Measurements from ENCODE around the gene FOXN4.

FOXN4 gene, protein sequence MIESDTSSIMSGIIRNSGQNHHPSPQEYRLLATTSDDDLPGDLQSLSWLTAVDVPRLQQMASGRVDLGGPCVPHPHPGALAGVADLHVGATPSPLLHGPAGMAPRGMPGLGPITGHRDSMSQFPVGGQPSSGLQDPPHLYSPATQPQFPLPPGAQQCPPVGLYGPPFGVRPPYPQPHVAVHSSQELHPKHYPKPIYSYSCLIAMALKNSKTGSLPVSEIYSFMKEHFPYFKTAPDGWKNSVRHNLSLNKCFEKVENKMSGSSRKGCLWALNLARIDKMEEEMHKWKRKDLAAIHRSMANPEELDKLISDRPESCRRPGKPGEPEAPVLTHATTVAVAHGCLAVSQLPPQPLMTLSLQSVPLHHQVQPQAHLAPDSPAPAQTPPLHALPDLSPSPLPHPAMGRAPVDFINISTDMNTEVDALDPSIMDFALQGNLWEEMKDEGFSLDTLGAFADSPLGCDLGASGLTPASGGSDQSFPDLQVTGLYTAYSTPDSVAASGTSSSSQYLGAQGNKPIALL

DNA sequence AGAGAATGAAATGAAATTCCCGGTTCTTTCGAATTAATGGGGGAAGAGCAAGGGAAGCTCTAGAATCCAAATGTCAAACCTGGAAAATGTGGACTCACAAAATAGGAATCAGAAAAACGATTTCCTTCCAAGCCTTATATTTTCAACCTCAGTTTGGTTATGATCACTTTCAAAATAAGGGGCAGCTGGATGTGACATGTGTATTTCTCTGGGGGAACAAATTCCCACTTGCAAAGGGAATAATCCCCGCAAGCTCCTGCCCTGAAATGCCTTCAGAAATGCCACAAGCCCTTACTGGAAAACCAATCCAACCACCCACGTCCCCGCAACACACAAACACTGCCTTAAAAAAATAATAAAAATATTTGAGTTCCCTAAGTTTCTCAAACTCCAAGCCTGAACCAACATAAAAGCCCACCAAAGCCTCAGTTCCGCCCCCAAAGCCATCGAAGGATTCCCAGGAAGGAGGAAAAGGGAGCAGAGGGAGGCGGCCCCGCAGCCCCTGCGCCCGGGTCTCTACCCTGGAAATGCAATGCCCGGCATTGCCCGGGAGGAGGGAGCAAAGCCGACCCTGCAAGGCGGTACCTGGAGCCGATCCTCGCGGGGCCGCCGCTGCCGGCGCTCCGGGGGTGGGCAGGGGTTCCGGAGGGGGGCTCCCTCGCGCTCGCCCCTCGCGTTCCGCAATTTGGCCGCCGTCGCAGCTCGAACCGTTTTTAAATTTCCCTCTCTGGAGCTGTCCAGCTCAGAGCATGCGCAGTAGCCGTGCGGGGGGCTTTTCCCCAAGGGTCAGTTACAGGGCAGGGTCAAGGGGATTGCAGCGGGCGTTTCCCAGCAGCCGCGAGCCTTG lies at the start of gene FOXN4:
TSS of gene FOXN4 (minus strand) at position 751 of the 847 bp plus-strand sequence. CDS start 963 bp downstream, outside the sequence.
- Mint-ChIP-seq H3K27ac (no peak within 1 kb of the TSS), H3K4me3 (peak within 1 kb of the TSS; percentile 84), H3K27me3 (ENCODE audit: low read depth) (peaks cover 69% of the 10 kb centered on the region), H3K9me3 (no peaks in the 10 kb centered on the region), H3K4me1 (ENCODE audit: low read depth) (peaks cover 5% of the 10 kb centered on the region), H3K36me3 (ENCODE audit: low read depth) (no peaks in the 10 kb centered on the region)
- DNase-seq (ENCODE audit: low spot score), result no peak

DNA sequence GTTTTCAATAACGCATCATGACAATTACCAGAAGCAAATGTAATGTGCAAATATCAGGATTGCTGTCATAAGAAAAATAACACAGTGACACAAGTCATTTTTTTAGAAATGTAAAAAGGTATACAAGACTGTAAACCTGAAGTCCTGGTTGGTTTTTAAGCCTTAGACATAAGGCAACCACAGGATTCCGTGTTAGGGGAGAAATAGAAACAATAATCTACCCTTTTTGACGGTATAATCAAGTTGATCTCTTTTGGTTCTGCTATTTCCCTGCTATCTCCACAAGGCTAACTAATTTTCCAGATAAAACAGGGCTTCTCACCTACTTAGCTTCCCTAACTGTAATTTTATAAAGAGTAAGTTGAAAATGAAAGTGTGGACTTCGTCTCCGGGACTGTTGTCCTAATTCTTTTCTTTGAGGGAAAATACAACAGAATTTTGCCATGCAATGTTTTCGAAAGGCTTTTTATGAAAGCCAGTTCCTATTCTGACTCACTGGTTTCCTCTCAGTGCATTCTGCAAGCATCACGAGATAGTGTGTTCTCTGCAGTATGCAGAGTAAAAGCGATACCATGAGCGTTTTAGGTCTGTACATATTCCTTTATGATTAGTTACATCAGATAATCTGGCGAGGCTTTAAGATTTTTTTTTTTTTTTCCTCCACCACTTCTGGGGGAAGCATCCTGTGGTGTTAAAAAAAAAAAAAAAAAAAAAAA lies 49.2 kb upstream of the FOXN4 start:
- peak overlapping the region; percentile 72 for H3K4me3 Mint-ChIP-seq
- H3K36me3 Mint-ChIP-seq (ENCODE audit: low read depth), result no peaks in the 10 kb centered on the region
- H3K27me3 Mint-ChIP-seq (ENCODE audit: low read depth), result peaks cover 28% of the 10 kb centered on the region
- H3K27ac Mint-ChIP-seq, result peak overlapping the region; percentile 82
- H3K4me1 Mint-ChIP-seq (ENCODE audit: low read depth), result peaks cover 23% of the 10 kb centered on the region
- H3K9me3 Mint-ChIP-seq, result no peaks in the 10 kb centered on the region
- DNase-seq (ENCODE audit: low spot score), result peak; percentile 49

GRCh38 chr12:109357032-109357431 lies 47.9 kb upstream of the FOXN4 start:
- no peak for DNase-seq (ENCODE audit: low spot score)
- Mint-ChIP-seq H3K9me3 (no peaks in the 10 kb centered on the region), H3K36me3 (ENCODE audit: low read depth) (no peaks in the 10 kb centered on the region), H3K27me3 (ENCODE audit: low read depth) (peaks cover 28% of the 10 kb centered on the region), H3K4me3 (no peak overlapping the region), H3K4me1 (ENCODE audit: low read depth) (peaks cover 23% of the 10 kb centered on the region), H3K27ac (no peak overlapping the region)

GRCh38 chr12:109356577-109356976 lies 47.5 kb upstream of the FOXN4 start:
- H3K4me3 Mint-ChIP-seq, result no peak overlapping the region

GRCh38 chr12:109352184-109352583 lies 43.1 kb upstream of the FOXN4 start:
- H3K36me3 Mint-ChIP-seq (ENCODE audit: low read depth), result no peaks in the 10 kb centered on the region
- no peak overlapping the region for H3K4me3 Mint-ChIP-seq
- H3K9me3 Mint-ChIP-seq, result no peaks in the 10 kb centered on the region
- peaks cover 23% of the 10 kb centered on the region for H3K27me3 Mint-ChIP-seq (ENCODE audit: low read depth)
- no peak for DNase-seq (ENCODE audit: low spot score)
- no peak overlapping the region for H3K27ac Mint-ChIP-seq
- peaks cover 5% of the 10 kb centered on the region for H3K4me1 Mint-ChIP-seq (ENCODE audit: low read depth)

More at GRCh38 chr12:109356577-109356976, 47.5 kb upstream of the FOXN4 start:
- Mint-ChIP-seq H3K9me3 (no peaks in the 10 kb centered on the region), H3K27me3 (ENCODE audit: low read depth) (peaks cover 28% of the 10 kb centered on the region), H3K27ac (no peak overlapping the region), H3K36me3 (ENCODE audit: low read depth) (no peaks in the 10 kb centered on the region), H3K4me1 (ENCODE audit: low read depth) (peaks cover 23% of the 10 kb centered on the region)
- DNase-seq (ENCODE audit: low spot score), result no peak

DNA sequence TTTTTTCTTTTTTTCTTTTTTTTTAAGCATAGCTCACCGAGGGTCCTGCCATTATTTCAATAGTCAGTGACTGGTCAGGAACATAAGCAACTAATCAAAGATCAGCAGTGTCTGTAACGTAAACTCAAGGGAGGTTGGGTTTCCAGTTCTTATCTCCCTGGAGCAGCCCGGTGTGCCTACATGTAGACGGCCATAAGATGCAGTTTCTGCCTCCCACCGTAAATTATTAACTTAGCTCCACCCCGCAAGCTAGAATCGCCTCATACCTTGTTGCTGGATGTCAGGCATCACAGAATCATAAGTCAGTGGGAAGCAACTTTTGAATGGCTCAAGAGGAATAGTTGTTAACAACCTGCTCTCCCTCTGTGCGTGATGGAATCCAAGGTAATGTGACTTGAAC lies 38.5 kb upstream of the FOXN4 start, which contains the start of gene MYO1H:
TSS of gene MYO1H (plus strand) at position 312 of the 400 bp plus-strand sequence. CDS start at position 373, 61 bp downstream.
- no peaks in the 10 kb centered on the region for H3K36me3 Mint-ChIP-seq (ENCODE audit: low read depth)
- H3K27ac Mint-ChIP-seq, result no peak within 1 kb of the TSS
- peaks cover 22% of the 10 kb centered on the region for H3K27me3 Mint-ChIP-seq (ENCODE audit: low read depth)
- H3K4me1 Mint-ChIP-seq (ENCODE audit: low read depth), result no peaks in the 10 kb centered on the region
- H3K4me3 Mint-ChIP-seq, result no peak within 1 kb of the TSS
- H3K9me3 Mint-ChIP-seq, result no peaks in the 10 kb centered on the region
- DNase-seq (ENCODE audit: low spot score), result no peak

DNA sequence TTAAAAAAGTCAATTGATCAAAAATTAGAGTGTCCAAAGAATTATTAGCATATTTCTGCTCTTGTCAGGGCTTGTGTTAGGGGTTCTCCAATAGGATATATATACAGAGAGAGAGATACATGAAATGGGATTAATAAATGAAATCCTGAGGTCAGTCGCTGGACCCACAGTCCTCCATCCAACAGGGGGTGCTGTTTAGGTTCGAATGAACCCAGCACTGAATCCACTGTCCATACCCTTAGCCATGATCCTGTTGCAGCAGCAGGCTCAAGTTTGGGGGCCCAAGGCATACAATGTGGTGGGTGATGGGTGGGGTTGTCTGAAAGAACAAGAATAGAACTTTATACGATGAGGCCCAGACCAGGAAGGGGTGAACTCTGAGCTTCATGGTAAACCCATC lies 37.8 kb upstream of the FOXN4 start:
- H3K27me3 Mint-ChIP-seq (ENCODE audit: low read depth), result peaks cover 22% of the 10 kb centered on the region
- no peak for DNase-seq (ENCODE audit: low spot score)

GRCh38 chr12:109345428-109345827 lies 36.3 kb upstream of the FOXN4 start:
- H3K27ac Mint-ChIP-seq, result no peak overlapping the region
- H3K4me1 Mint-ChIP-seq (ENCODE audit: low read depth), result no peaks in the 10 kb centered on the region
- no peaks in the 10 kb centered on the region for H3K9me3 Mint-ChIP-seq
- no peaks in the 10 kb centered on the region for H3K36me3 Mint-ChIP-seq (ENCODE audit: low read depth)
- H3K4me3 Mint-ChIP-seq, result no peak overlapping the region
- peaks cover 29% of the 10 kb centered on the region for H3K27me3 Mint-ChIP-seq (ENCODE audit: low read depth)
- no peak for DNase-seq (ENCODE audit: low spot score)

More for the DNA sequence above, 37.8 kb upstream of the FOXN4 start:
- Mint-ChIP-seq H3K36me3 (ENCODE audit: low read depth) (no peaks in the 10 kb centered on the region), H3K27ac (no peak overlapping the region), H3K4me1 (ENCODE audit: low read depth) (no peaks in the 10 kb centered on the region), H3K4me3 (no peak overlapping the region), H3K9me3 (no peaks in the 10 kb centered on the region)

DNA sequence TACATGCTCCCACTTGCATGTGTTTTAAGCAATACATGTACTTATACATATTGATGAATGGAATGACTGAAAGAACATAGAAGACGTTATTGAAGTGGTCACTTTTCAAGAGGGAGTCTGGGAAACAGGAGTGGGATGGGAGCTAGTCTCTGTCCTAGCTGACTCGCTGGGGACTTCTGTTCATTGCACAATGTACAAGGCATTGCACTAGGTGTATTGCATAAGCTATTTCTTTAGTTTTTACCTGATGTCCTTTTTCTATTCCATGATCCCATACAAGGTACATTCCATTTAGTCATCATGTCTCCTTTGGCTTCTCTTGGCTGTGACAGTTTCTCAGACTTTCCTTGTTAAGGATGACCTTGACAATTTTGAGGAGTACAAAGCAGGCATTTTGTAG lies 34.6 kb upstream of the FOXN4 start:
- peaks cover 31% of the 10 kb centered on the region for H3K27me3 Mint-ChIP-seq (ENCODE audit: low read depth)

GRCh38 chr12:109336593-109336992 lies 27.5 kb upstream of the FOXN4 start:
- Mint-ChIP-seq H3K4me1 (ENCODE audit: low read depth) (no peaks in the 10 kb centered on the region), H3K27ac (no peak overlapping the region), H3K27me3 (ENCODE audit: low read depth) (peaks cover 20% of the 10 kb centered on the region), H3K4me3 (no peak overlapping the region), H3K9me3 (no peaks in the 10 kb centered on the region), H3K36me3 (ENCODE audit: low read depth) (no peaks in the 10 kb centered on the region)
- no peak for DNase-seq (ENCODE audit: low spot score)

More for the DNA sequence above, 34.6 kb upstream of the FOXN4 start:
- H3K36me3 Mint-ChIP-seq (ENCODE audit: low read depth), result no peaks in the 10 kb centered on the region
- H3K4me3 Mint-ChIP-seq, result no peak overlapping the region
- H3K27ac Mint-ChIP-seq, result no peak overlapping the region
- no peaks in the 10 kb centered on the region for H3K4me1 Mint-ChIP-seq (ENCODE audit: low read depth)
- H3K9me3 Mint-ChIP-seq, result no peaks in the 10 kb centered on the region
- DNase-seq (ENCODE audit: low spot score), result no peak

DNA sequence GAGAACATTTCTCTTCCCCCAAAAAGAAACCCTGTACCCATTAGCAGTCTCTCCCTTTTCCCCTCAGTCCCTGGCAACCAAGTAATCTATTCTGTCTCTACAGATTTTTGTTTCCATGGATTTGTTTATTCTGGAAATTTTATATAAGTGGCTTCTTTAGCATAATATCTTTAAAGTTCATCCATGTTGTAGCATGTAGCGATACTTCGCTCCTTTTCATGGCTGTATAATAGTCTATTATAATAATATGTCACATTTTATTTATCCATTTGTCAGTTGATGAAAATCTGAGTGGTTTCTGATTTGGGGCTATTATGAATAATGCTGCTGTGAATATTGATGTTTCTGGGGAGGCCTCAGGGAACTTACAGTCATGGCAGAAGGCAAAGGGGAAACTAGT lies 25.8 kb upstream of the FOXN4 start:
- H3K27ac Mint-ChIP-seq, result no peak overlapping the region
- H3K36me3 Mint-ChIP-seq (ENCODE audit: low read depth), result no peaks in the 10 kb centered on the region
- H3K9me3 Mint-ChIP-seq, result no peaks in the 10 kb centered on the region
- H3K4me3 Mint-ChIP-seq, result no peak overlapping the region
- H3K4me1 Mint-ChIP-seq (ENCODE audit: low read depth), result no peaks in the 10 kb centered on the region
- DNase-seq (ENCODE audit: low spot score), result no peak
- peaks cover 18% of the 10 kb centered on the region for H3K27me3 Mint-ChIP-seq (ENCODE audit: low read depth)

DNA sequence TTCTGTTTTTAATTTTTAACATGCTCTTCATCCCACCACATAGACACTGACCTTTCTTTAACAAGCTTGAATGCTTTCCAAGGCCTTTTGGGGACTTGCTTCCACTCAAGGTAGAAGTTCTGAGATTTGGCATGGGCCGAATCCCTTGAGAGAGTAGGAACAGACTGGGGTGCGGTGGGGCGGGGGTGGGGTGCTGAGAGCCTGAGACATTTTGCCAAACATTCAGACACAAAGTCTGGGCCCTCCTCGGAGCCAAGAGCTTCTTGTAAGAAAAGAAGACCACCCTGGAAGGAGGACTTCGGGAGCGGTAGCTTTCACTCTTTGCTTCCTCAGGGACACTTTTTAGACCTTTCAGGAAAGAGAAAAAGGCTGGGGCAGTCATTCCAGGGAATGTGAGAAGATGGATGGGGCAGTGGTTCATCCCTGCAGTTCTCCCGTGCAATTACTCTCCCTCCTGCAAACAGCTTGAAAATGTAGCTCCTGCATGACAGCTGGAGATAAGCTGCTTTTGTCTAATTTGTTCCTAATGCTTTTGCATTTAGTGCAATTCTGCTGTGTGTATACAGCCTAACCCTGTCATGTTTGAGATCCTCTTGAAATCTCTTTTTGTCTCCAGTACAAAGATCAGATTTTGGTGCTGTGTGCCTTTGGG lies 22.3 kb upstream of the FOXN4 start:
- Mint-ChIP-seq H3K27ac (no peak overlapping the region), H3K4me1 (ENCODE audit: low read depth) (no peaks in the 10 kb centered on the region), H3K4me3 (no peak overlapping the region), H3K9me3 (no peaks in the 10 kb centered on the region), H3K27me3 (ENCODE audit: low read depth) (peaks cover 21% of the 10 kb centered on the region), H3K36me3 (ENCODE audit: low read depth) (no peaks in the 10 kb centered on the region)
- no peak for DNase-seq (ENCODE audit: low spot score)

Data from T-helper 2 cell treated with Interferon-gamma antibody and Interleukin-4, amounts not matched to agents 5 μg/mL and 100 μg/mL, for 36 hours (primary cell).